ENCODE data around the gene P4HB. TPM values are rescaled to one million over a fixed set of nuclear protein-coding genes. Genes with fewer than 3 reads are reported as not detected.

The P4HB gene
- total and polyA plus RNA-seq, 2 experiments from 2014 or later: 1,651 to 3,203 TPM

DNA sequence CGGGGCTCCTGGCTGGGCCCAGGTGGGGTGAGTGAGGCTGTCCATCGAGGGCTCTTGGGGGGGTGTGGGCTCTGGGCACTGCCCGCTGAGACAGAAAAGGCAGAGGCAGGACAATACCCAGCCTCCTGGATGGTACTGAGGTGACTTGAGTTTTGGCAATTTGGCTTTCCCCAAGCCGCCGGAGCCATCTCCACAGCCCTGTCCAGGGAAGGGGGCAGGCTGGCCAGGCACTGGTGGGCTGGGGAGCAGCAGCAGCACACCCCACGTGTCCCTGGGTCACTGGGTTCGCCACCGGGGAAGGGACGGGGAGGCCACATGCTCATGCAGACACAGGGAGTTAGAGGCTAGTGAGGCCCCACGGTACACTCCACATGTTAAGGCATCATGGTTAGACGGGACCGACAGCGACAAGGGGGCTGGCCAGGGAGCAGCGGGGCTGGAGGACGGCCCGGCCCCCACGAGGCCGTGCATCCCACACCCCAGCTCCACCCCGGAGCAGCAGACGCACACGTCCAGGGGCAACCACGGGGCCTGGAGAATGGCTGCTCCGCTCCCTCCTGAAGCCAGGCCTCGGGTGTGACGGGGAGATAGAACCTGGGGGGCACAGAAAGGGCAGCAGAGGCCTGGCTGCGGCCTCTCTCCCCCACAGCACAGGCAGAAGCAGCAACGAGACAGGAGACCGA is 7.8 kb upstream of the P4HB start:
- H3F3A ChIP-seq (ENCODE audit: insufficient read depth): peaks cover 35% of the 10 kb centered on the region
- H3K9ac ChIP-seq: peak overlapping the region; percentile 44
- H3K36me3 ChIP-seq (ENCODE audit: low read depth): no peaks in the 10 kb centered on the region

DNA sequence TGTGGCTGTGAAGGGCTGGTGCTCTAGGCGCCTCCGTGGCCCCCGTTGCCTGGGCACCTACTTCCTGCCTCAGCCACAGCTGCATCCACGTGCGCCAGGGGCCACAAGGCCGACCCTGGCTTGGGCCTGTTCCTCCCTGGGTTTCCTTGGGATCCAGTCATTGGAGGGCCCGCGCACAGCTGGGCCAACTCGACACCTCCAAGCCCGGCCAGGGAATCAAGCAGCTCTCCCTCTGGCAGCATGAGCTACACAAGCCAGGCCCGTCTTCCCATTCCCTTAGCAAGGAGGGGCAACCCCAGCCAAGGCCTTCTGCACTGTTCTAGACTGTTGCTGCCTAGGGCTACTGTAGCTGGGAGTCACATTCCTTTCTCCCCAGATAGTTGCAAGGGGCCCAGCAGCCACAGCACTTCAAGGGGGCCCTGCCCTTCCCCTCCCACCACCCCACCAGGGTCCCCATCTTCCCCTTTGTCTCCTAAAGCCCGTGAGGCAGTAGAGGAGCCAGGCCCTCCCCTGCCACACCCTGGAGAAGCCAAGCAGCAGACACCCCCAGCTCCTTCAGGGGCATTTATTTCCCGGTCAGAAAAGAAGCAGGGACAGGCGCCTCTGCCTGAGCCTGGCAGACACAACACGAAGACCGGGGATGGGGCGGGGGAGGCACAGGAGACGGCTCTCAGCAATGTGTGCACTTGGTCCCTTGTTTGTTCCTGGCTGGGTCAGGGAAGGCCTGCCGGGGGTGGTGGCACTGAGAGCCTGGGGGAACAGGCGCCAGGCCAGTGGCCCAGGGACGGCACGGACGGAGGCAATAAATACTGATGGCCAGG is 7.0 kb upstream of the P4HB start:
- no peak for TF ChIP-seq EZH2phosphoT487 (IDR thresholded peaks at IDR 0.05; ENCODE audit: insufficient read depth, low read depth)
- no peak for TF ChIP-seq EZH2 (IDR thresholded peaks at IDR 0.05; ENCODE audit: insufficient read depth, poor library complexity, severe bottlenecking)
- Histone ChIP-seq H2AFZ (no peak overlapping the region), H3K27me3 (replicated peaks; ENCODE audit: insufficient read depth) (no peaks in the 10 kb centered on the region), H3K9me2 (ENCODE audit: insufficient read depth) (no peaks in the 10 kb centered on the region), H3K9me3 (ENCODE audit: low read depth) (no peaks in the 10 kb centered on the region), H3F3A (ENCODE audit: insufficient read depth) (peaks cover 37% of the 10 kb centered on the region), H3K4me2 (ENCODE audit: unreplicated experiment) (no peak overlapping the region), H3K9ac (peak overlapping the region; percentile 44), H3K36me3 (ENCODE audit: low read depth) (no peaks in the 10 kb centered on the region), H3K4me1 (ENCODE audit: insufficient read depth) (peaks cover 17% of the 10 kb centered on the region), H3K4me3 (no peak overlapping the region), H3K27ac (peak overlapping the region; percentile 90), H3K79me2 (ENCODE audit: insufficient read depth) (peaks cover 68% of the 10 kb centered on the region), H4K20me1 (ENCODE audit: insufficient read depth) (no peaks in the 10 kb centered on the region)
- WGBS, 2 experiments (ENCODE audit: low coverage in 1 of 2, low lambda C conversion rate in 2 of 2, missing lambda C conversion rate in 2 of 2): 46 to 47% methylated on average over 20 to 23 of the region's 23 CpGs
- peak; percentile 70 for DNase-seq
- in situ Hi-C loops (cut with MboI): no loop called here

More for the DNA sequence above, 7.8 kb upstream of the P4HB start:
- H2AFZ ChIP-seq: no peak overlapping the region
- no peak overlapping the region for H3K4me3 ChIP-seq
- no peaks in the 10 kb centered on the region for H3K9me3 ChIP-seq (ENCODE audit: low read depth)
- no peaks in the 10 kb centered on the region for H4K20me1 ChIP-seq (ENCODE audit: insufficient read depth)
- no peaks in the 10 kb centered on the region for H3K9me2 ChIP-seq (ENCODE audit: insufficient read depth)
- peaks cover 68% of the 10 kb centered on the region for H3K79me2 ChIP-seq (ENCODE audit: insufficient read depth)
- H3K27ac ChIP-seq: peak overlapping the region; percentile 90
- in situ Hi-C loops (cut with MboI): no loop called here
- TF ChIP-seq EZH2phosphoT487 (IDR thresholded peaks at IDR 0.05; ENCODE audit: insufficient read depth, low read depth): no peak
- no peak for TF ChIP-seq EZH2 (IDR thresholded peaks at IDR 0.05; ENCODE audit: insufficient read depth, poor library complexity, severe bottlenecking)
- DNase-seq: peak; percentile 33
- H3K27me3 ChIP-seq (replicated peaks; ENCODE audit: insufficient read depth): no peaks in the 10 kb centered on the region
- WGBS, 2 experiments (ENCODE audit: low coverage in 1 of 2, low lambda C conversion rate in 2 of 2, missing lambda C conversion rate in 2 of 2): 57 to 65% methylated on average over 23 to 24 of the region's 28 CpGs
- peaks cover 12% of the 10 kb centered on the region for H3K4me1 ChIP-seq (ENCODE audit: insufficient read depth)
- H3K4me2 ChIP-seq (ENCODE audit: unreplicated experiment): no peak overlapping the region

DNA sequence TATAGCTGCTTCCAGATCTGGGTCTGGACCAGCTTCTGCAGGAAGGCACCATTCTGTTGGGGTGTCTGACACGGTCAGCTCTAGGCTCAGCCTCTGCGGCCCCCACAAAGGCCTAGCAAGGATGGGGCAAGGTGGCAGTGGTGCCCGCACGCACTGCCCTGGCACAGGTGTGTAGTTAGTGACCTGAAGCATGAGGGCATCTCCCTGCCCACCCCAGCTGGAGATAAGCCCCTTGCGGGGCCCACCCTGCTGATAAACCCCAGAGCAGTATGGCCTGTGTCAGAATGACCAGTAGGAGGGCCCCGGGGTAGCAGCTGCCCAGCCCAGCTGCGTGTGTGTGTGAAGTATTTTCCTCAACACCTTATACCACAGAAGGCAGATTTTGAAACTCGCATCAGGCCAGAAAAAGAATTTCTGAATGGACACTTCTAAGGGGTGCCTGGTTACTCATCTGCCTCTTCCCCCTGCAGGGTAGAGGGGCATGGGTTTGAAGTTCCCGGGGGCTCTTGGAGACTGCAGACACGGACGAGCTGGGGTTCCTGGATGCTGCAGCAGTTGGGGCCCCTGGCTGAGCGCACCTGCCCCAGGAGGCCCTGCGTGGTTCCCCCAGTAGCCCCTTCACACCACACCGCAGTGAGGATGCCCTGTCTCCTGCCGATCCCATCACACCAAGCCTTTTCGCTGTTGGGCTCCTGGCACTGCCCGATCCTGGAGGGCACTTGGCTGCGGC is 6.3 kb upstream of the P4HB start:
- no peak for TF ChIP-seq EZH2 (IDR thresholded peaks at IDR 0.05; ENCODE audit: insufficient read depth, poor library complexity, severe bottlenecking)
- no peak for TF ChIP-seq EZH2phosphoT487 (IDR thresholded peaks at IDR 0.05; ENCODE audit: insufficient read depth, low read depth)
- no peak overlapping the region for H3K4me2 ChIP-seq (ENCODE audit: unreplicated experiment)
- in situ Hi-C loops (cut with MboI): no loop called here
- H3K9me3 ChIP-seq (ENCODE audit: low read depth): no peaks in the 10 kb centered on the region
- peak; percentile 45 for DNase-seq
- peak overlapping the region; percentile 90 for H3K27ac ChIP-seq
- H2AFZ ChIP-seq: no peak overlapping the region
- H3K36me3 ChIP-seq (ENCODE audit: low read depth): no peaks in the 10 kb centered on the region
- H3K9me2 ChIP-seq (ENCODE audit: insufficient read depth): no peaks in the 10 kb centered on the region
- H3K79me2 ChIP-seq (ENCODE audit: insufficient read depth): peaks cover 68% of the 10 kb centered on the region
- peak overlapping the region; percentile 44 for H3K9ac ChIP-seq
- H3K4me3 ChIP-seq: no peak overlapping the region
- peaks cover 21% of the 10 kb centered on the region for H3K4me1 ChIP-seq (ENCODE audit: insufficient read depth)
- no peaks in the 10 kb centered on the region for H3K27me3 ChIP-seq (replicated peaks; ENCODE audit: insufficient read depth)
- WGBS, 2 experiments (ENCODE audit: low coverage in 1 of 2, low lambda C conversion rate in 2 of 2, missing lambda C conversion rate in 2 of 2): 73 to 74% methylated on average over 16 to 18 of the region's 18 CpGs
- no peaks in the 10 kb centered on the region for H4K20me1 ChIP-seq (ENCODE audit: insufficient read depth)
- H3F3A ChIP-seq (ENCODE audit: insufficient read depth): peaks cover 43% of the 10 kb centered on the region

DNA sequence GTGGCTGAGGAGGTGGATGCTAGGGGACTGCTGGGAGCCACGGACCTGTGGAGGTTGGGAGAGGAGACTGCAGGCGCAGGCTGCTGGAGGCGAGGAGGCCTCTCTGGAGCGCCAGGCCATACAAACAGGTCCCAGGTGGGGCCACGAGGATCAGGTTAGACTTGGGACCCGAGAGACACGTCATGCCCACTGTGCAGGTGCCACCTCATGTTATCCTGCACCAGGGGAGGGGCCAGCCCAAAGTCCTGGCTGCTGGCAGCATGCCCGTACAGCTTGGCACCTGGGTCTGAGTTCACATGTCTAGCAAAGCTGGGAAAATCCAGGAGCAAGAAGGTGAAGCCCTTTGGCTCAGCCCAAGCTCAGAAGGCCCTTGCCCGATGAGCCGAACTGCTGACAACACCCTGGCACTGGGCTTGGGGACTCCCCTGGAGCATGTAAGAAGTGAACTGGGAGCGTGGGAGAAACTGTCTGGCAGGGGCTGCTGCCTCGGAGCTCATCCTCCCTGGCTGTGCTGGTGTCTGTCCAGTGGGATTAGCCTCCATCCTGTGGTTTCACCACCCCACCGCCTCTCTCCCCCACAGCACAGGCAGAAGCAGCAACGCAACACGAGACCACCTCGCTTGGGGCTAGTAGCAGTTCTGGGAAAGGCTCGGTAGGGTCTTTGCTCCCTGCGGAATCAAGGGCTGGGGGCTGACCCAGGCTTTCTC is 5.6 kb upstream of the P4HB start:
- no peaks in the 10 kb centered on the region for H3K36me3 ChIP-seq (ENCODE audit: low read depth)
- no peak for TF ChIP-seq EZH2phosphoT487 (IDR thresholded peaks at IDR 0.05; ENCODE audit: insufficient read depth, low read depth)
- TF ChIP-seq EZH2 (IDR thresholded peaks at IDR 0.05; ENCODE audit: insufficient read depth, poor library complexity, severe bottlenecking): no peak
- H3K9me2 ChIP-seq (ENCODE audit: insufficient read depth): no peaks in the 10 kb centered on the region
- peaks cover 21% of the 10 kb centered on the region for H3K4me1 ChIP-seq (ENCODE audit: insufficient read depth)
- no peak overlapping the region for H3K4me3 ChIP-seq
- peak overlapping the region; percentile 90 for H3K27ac ChIP-seq
- peak; percentile 58 for DNase-seq
- peak overlapping the region; percentile 44; the same call in 1 of the 2 replicates for H3K9ac ChIP-seq
- 63 to 66% methylated on average over 17 to 18 of the region's 18 CpGs for WGBS, 2 experiments (ENCODE audit: low coverage in 1 of 2, low lambda C conversion rate in 2 of 2, missing lambda C conversion rate in 2 of 2)
- H3K4me2 ChIP-seq (ENCODE audit: unreplicated experiment): no peak overlapping the region
- in situ Hi-C loops (cut with MboI): no loop called here
- no peaks in the 10 kb centered on the region for H4K20me1 ChIP-seq (ENCODE audit: insufficient read depth)
- H2AFZ ChIP-seq: no peak overlapping the region
- H3K79me2 ChIP-seq (ENCODE audit: insufficient read depth): peaks cover 68% of the 10 kb centered on the region
- no peaks in the 10 kb centered on the region for H3K27me3 ChIP-seq (replicated peaks; ENCODE audit: insufficient read depth)
- H3K9me3 ChIP-seq (ENCODE audit: low read depth): no peaks in the 10 kb centered on the region
- peaks cover 45% of the 10 kb centered on the region for H3F3A ChIP-seq (ENCODE audit: insufficient read depth)

All from GM23248 (cell line).